GM12878 (cell line): ENCODE data around the gene NBEA.

Source experiments
- BHLHE40 ChIP-seq, 2 experiments: fragments of 450-650 bp in 1 of 2; IDR thresholded peaks; 2 replicates each; pipeline ENCODE4 v1.6.1; 2011 to 2017; ENCODE audit warnings: low read depth in 2 of 2, borderline replicate concordance in 1 of 2, improper control_type of control experiment in 1 of 2, low read length in 1 of 2, mild to moderate bottlenecking in 1 of 2
- ELK1 ChIP-seq: IDR thresholded peaks from 2 replicates; pipeline ENCODE4 v1.6.1; 2012; ENCODE audit warnings: low read depth, low read length, improper control_type of control experiment
- MAX ChIP-seq: IDR thresholded peaks from 2 replicates; pipeline ENCODE4 v1.6.1; 2012; ENCODE audit warnings: low read depth, low read length, improper control_type of control experiment
- MEF2A ChIP-seq: IDR thresholded peaks from 2 replicates; pipeline ENCODE4 v1.6.1; 2011; ENCODE audit warnings: low read depth, mild to moderate bottlenecking, low read length, moderate library complexity; ENCODE audit not compliant: insufficient read depth
- MLLT1 ChIP-seq: fragments of 450-650 bp; IDR thresholded peaks from 2 replicates; pipeline ENCODE4 v1.6.1; 2016; ENCODE audit warnings: mild to moderate bottlenecking
- POLR2AphosphoS5 ChIP-seq: IDR thresholded peaks from 2 replicates; pipeline ENCODE4 v1.6.1; 2011; ENCODE audit warnings: mild to moderate bottlenecking, low read length, inconsistent platforms
- RFX5 ChIP-seq: IDR thresholded peaks from 2 replicates; pipeline ENCODE4 v1.6.1; 2011; ENCODE audit warnings: low read depth, low read length, improper control_type of control experiment
- SMAD1 ChIP-seq: fragments of 450-650 bp; IDR thresholded peaks from 2 replicates; pipeline ENCODE4 v1.6.1; 2018; ENCODE audit warnings: mild to moderate bottlenecking, low read depth; ENCODE audit not compliant: partially characterized antibody
- SP1 ChIP-seq: IDR thresholded peaks from one replicate; pipeline ENCODE4 v1.6.1; 2011; ENCODE audit warnings: low read depth, low read length
- TF ChIP-seq, protein P1 (sequence below), 3 experiments: IDR thresholded peaks in 2 of 3; conservative IDR thresholded peaks in 1 of 3; 2 replicates each; pipeline ENCODE4 v1.5.1; 2011; ENCODE audit warnings: low read depth in 3 of 3, low read length in 3 of 3, mild to moderate bottlenecking in 3 of 3, control low read depth in 2 of 3, moderate library complexity in 2 of 3, inconsistent platforms in 1 of 3, mixed read lengths in 1 of 3; ENCODE audit not compliant: control insufficient read depth in 2 of 3, insufficient read depth in 1 of 3; ENCODE audit errors: extremely low read depth in 1 of 3
- TF ChIP-seq, protein P2 (sequence below): IDR thresholded peaks from 2 replicates; pipeline ENCODE4 v1.6.1; 2011; ENCODE audit warnings: low read depth, low read length, improper control_type of control experiment, borderline replicate concordance

DNA sequence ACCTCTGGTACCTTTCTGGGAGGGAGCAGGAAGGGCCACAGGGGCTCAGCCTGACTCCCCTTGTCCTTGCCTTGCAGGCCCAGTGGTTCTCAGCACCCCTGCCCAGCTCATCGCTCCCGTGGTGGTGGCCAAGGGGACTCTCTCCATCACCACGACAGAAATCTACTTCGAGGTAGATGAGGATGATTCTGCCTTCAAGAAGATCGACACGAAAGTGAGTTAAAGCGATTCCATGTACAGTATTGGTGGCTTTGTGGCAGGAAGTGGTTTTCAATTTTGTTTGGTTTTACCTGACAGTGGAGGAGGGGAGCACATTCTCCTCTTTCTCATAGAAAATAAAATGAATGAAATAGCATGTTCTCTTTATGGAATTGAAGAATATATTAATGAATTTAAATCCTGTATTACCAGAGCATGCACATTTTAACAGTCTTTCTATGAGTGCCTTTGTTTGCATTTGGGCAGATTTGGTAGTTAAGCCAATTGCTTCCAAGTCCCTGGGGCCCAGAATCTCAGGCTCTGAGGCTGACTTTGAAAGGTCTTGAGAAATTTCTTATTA lies 530.3 kb downstream of the NBEA start:
- TF ChIP-seq BHLHE40 (IDR thresholded peaks at IDR 0.05; ENCODE audit: borderline replicate concordance in 1 of 2, low read depth in 2 of 2, low read length in 1 of 2) (no peak), MAX (no peak), SP1 (no peak), MLLT1 (no peak), ELK1 (no peak), POLR2AphosphoS5 (no peak), RFX5 (no peak), MEF2A (no peak), SMAD1 (no peak)
- TF ChIP-seq, protein P1, sequence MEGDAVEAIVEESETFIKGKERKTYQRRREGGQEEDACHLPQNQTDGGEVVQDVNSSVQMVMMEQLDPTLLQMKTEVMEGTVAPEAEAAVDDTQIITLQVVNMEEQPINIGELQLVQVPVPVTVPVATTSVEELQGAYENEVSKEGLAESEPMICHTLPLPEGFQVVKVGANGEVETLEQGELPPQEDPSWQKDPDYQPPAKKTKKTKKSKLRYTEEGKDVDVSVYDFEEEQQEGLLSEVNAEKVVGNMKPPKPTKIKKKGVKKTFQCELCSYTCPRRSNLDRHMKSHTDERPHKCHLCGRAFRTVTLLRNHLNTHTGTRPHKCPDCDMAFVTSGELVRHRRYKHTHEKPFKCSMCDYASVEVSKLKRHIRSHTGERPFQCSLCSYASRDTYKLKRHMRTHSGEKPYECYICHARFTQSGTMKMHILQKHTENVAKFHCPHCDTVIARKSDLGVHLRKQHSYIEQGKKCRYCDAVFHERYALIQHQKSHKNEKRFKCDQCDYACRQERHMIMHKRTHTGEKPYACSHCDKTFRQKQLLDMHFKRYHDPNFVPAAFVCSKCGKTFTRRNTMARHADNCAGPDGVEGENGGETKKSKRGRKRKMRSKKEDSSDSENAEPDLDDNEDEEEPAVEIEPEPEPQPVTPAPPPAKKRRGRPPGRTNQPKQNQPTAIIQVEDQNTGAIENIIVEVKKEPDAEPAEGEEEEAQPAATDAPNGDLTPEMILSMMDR (IDR thresholded peaks at IDR 0.05 in 2 of 3, conservative IDR thresholded peaks at IDR 0.05 in 1 of 3; ENCODE audit: control insufficient read depth in 2 of 3, extremely low read depth in 1 of 3, insufficient read depth in 1 of 3, low read depth in 3 of 3, low read length in 3 of 3), result no peak
- TF ChIP-seq, protein P2, sequence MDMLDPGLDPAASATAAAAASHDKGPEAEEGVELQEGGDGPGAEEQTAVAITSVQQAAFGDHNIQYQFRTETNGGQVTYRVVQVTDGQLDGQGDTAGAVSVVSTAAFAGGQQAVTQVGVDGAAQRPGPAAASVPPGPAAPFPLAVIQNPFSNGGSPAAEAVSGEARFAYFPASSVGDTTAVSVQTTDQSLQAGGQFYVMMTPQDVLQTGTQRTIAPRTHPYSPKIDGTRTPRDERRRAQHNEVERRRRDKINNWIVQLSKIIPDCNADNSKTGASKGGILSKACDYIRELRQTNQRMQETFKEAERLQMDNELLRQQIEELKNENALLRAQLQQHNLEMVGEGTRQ, result no peak
